IPS-15b (cell line): ENCODE measurements around the gene KRTAP1-3.
"Not testable (repeated sequence)": the region's sequence is repeated elsewhere in the genome, so short reads cannot be mapped to it uniquely, and the experiment has no call there.

Source experiments
- H3K27me3 ChIP-seq: one replicate; pipeline ENCODE4 v1.6.1; 2013; ENCODE audit warnings: low read length; ENCODE audit not compliant: control insufficient read depth, insufficient read depth
- H3K36me3 ChIP-seq: one replicate; pipeline ENCODE4 v1.6.1; 2013; ENCODE audit warnings: low read length; ENCODE audit not compliant: control insufficient read depth, insufficient read depth
- H3K4me1 ChIP-seq: one replicate; pipeline ENCODE4 v1.6.1; 2013; ENCODE audit warnings: mild to moderate bottlenecking, low read length; ENCODE audit not compliant: control insufficient read depth, insufficient read depth
- H3K4me3 ChIP-seq: one replicate; pipeline ENCODE4 v1.5.1; 2013; ENCODE audit warnings: low read depth, low read length
- H3K9ac ChIP-seq: one replicate; pipeline ENCODE4 v1.6.1; 2013; ENCODE audit warnings: low read depth, mild to moderate bottlenecking, low read length
- H3K9me3 ChIP-seq: one replicate; pipeline ENCODE4 v1.6.1; 2013; ENCODE audit warnings: mild to moderate bottlenecking, low read length; ENCODE audit not compliant: control insufficient read depth, insufficient read depth

The KRTAP1-3 gene

DNA sequence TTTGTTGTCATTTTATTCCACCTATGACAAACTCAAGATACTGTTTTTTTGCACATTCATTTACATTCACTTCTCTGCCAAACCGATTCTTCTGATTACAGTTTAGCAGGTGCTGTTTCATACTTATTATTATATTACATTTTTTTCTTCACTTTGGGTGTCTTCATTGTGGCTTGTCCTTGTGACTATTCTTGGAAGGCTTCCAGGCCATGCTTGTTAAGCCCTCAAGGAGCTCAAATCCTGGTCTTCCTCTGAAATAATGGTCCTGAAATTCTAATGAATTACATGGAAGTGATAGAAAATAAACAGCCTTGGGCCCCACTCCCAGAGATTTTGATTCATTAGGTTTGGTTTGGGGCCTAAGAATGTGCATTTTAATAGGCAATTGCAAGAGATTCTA, 29.6 kb upstream of the KRTAP1-3 start:
- Histone ChIP-seq H3K9me3 (no peaks in the 10 kb centered on the region), H3K4me1 (no peaks in the 10 kb centered on the region), H3K9ac (no peak overlapping the region), H3K4me3 (no peak overlapping the region), H3K27me3 (no peaks in the 10 kb centered on the region), H3K36me3 (no peaks in the 10 kb centered on the region)

DNA sequence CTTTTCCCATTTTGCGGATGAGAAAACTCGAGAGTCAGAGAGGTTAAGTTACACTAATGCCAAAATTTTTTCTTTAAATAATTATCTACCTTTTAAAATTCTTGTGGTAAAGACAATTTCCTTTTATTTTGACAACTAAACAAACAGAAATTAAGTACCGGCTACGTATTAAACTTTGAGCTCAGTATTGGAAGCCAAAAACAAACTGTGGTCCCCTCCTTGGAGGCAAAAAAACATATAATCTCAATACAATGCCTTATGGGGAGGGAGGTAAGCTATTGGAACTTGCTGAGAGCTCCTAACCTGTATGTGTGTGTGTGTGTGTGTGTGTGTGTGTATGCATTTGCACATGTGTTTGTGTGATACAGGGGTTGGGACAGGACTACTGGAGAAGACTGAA, 28.8 kb upstream of the KRTAP1-3 start:
- H3K9ac ChIP-seq = no peak overlapping the region
- no peaks in the 10 kb centered on the region for H3K27me3 ChIP-seq
- H3K4me1 ChIP-seq = no peaks in the 10 kb centered on the region
- H3K9me3 ChIP-seq = no peaks in the 10 kb centered on the region
- H3K4me3 ChIP-seq = no peak overlapping the region
- H3K36me3 ChIP-seq = no peaks in the 10 kb centered on the region

GRCh38 chr17:41061964-41062363, 27.3 kb upstream of the KRTAP1-3 start:
- H3K9me3 ChIP-seq = no peaks in the 10 kb centered on the region
- no peaks in the 10 kb centered on the region for H3K27me3 ChIP-seq
- no peaks in the 10 kb centered on the region for H3K4me1 ChIP-seq
- no peak overlapping the region for H3K4me3 ChIP-seq
- H3K9ac ChIP-seq = no peak overlapping the region
- H3K36me3 ChIP-seq = no peaks in the 10 kb centered on the region

- Histone ChIP-seq H3K4me1 (no peaks in the 10 kb centered on the region), H3K4me3 (no peak within 1 kb of the TSS), H3K27me3 (no peaks in the 10 kb centered on the region), H3K9ac (no peak within 1 kb of the TSS), H3K36me3 (no peaks in the 10 kb centered on the region), H3K9me3 (no peaks in the 10 kb centered on the region)
These were observed 25.5 kb upstream of the KRTAP1-3 start, which contains the start of gene KRTAP2-3 for GRCh38 chr17:41060052-41060604. KRTAP2-3 (minus strand) TSS chr17:41060114; CDS start chr17:41060050, 64 bp downstream.

- not testable (repeated sequence) for H3K4me1 ChIP-seq, H3K9ac ChIP-seq, H3K27me3 ChIP-seq, H3K4me3 ChIP-seq, H3K9me3 ChIP-seq, H3K36me3 ChIP-seq
These were observed 24.8 kb upstream of the KRTAP1-3 start for GRCh38 chr17:41059276-41060051.

GRCh38 chr17:41058741-41059140, 24.1 kb upstream of the KRTAP1-3 start:
- Histone ChIP-seq H3K4me1 (no peaks in the 10 kb centered on the region), H3K27me3 (no peaks in the 10 kb centered on the region), H3K36me3 (no peaks in the 10 kb centered on the region), H3K9ac (no peak overlapping the region), H3K4me3 (no peak overlapping the region), H3K9me3 (no peaks in the 10 kb centered on the region)

DNA sequence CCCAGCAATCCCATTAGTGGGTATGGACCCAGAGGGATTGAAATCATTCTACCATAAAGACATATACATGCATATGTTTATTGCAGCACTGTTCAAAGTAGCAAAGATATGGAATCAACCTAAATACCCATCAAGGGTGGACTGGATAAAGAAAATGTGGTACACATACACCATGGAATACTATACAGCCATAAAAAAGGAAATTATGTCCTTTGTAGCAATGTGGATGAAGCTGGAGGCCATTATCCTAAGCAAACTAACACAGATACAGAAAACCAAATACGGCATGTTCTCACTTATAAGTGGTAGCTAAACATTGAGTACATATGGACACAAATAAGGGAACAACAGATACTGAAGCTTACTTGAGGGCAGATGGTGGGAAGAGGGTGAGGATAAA, 22.9 kb upstream of the KRTAP1-3 start:
- H3K9me3 ChIP-seq = no peaks in the 10 kb centered on the region
- H3K27me3 ChIP-seq = no peaks in the 10 kb centered on the region
- no peaks in the 10 kb centered on the region for H3K4me1 ChIP-seq
- no peak overlapping the region for H3K4me3 ChIP-seq
- H3K9ac ChIP-seq = no peak overlapping the region
- no peaks in the 10 kb centered on the region for H3K36me3 ChIP-seq

GRCh38 chr17:41055130-41055529, 20.5 kb upstream of the KRTAP1-3 start, which contains the start of gene KRTAP2-2:
KRTAP2-2 (minus strand) TSS chr17:41055230; CDS start chr17:41055211, 19 bp downstream.
- not testable (repeated sequence) for H3K4me1 ChIP-seq, H3K4me3 ChIP-seq

DNA sequence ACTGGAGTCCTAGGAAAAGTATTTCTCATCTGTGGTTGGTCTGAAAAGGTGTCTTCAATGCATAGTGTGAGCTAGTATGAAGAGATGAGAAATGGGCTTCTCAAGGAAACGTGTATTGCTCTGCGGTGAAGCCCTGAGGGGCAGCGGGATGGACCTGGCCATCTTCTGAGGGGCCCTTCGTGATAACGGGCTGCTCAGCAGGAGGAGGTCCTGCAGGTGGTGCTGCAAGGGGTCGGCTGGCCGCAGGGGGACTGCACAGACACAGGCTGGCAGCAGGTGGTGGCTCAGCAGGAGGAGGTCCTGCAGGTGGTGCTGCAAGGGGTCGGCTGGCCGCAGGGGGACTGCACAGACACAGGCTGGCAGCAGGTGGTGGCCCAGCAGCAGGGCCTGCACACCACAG, 19.9 kb upstream of the KRTAP1-3 start:
- H3K4me1 ChIP-seq, H3K9me3 ChIP-seq, H3K27me3 ChIP-seq, H3K4me3 ChIP-seq, H3K9ac ChIP-seq, H3K36me3 ChIP-seq: not testable (repeated sequence)

More at GRCh38 chr17:41055130-41055529, 20.5 kb upstream of the KRTAP1-3 start, which contains the start of gene KRTAP2-2:
- H3K27me3 ChIP-seq, H3K36me3 ChIP-seq, H3K9me3 ChIP-seq, H3K9ac ChIP-seq: not testable (repeated sequence)

- Histone ChIP-seq H3K9me3 (no peaks in the 10 kb centered on the region), H3K9ac (no peak overlapping the region), H3K4me3 (no peak overlapping the region), H3K4me1 (no peaks in the 10 kb centered on the region), H3K36me3 (no peaks in the 10 kb centered on the region), H3K27me3 (no peaks in the 10 kb centered on the region)
These were observed 19.4 kb upstream of the KRTAP1-3 start for GRCh38 chr17:41054025-41054424.

GRCh38 chr17:41052566-41052965, 17.9 kb upstream of the KRTAP1-3 start:
- H3K36me3 ChIP-seq = no peaks in the 10 kb centered on the region
- no peak overlapping the region for H3K4me3 ChIP-seq
- H3K9me3 ChIP-seq = no peaks in the 10 kb centered on the region
- no peaks in the 10 kb centered on the region for H3K4me1 ChIP-seq
- H3K9ac ChIP-seq = no peak overlapping the region
- H3K27me3 ChIP-seq = no peaks in the 10 kb centered on the region

DNA sequence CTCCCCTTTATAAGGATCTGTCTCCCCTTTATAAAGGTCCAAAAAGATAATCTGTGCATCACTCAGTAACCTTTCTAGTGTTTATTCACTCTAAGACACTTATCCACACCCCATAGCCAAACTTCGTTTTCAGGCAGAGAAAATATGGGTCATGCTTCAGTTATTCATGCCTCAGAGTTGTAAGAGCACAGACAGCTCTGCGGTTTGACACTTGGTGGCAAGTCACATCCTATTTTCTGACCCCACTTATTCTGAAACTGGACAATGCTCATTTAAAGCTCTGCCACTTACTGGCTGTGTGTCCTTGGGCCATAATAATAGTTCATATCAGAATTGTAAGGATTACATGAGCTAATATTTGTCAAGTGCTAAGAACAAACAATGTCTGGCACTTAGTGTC, 14.4 kb upstream of the KRTAP1-3 start:
- no peak overlapping the region for H3K4me3 ChIP-seq
- no peak overlapping the region for H3K9ac ChIP-seq
- H3K36me3 ChIP-seq = no peaks in the 10 kb centered on the region
- no peaks in the 10 kb centered on the region for H3K9me3 ChIP-seq
- H3K4me1 ChIP-seq = no peaks in the 10 kb centered on the region
- no peaks in the 10 kb centered on the region for H3K27me3 ChIP-seq
